ENCODE data around the gene NECTIN1.

DNA sequence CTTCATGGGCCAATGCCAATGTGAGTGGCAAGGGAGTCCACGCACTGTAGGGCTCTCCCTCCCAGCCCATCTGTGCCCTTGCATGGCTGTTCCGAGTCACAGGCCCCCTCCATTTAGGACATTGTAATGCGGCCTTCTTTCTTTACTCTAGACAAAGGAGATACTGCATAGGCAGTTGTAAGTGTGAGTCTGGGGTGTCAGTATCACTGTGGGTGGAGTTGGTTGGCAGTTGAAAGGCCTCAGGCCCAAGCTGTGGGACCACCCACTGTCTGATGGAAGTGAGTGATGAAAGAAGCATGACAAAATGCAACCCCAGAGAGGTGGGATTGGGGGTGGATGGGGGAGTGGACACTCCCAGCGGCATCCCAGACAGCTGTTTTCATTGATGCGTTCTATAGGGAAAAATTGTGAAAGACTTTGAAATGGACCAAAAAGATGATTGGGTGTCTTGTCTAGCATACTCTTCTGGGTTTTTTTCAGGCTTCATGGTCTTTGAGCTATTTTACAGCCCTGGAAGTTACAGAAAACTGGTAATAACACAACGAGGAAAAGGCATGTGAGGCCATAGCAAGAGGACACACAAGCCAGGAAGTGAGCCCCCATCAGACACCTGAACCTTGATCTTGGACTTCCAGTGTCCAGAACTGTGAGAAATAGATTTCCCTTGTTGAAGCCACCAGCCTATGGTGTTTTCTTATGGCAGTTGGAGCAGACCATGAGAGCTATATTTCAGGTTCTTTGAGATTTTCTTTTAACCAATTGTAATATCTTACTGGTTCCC is 114.6 kb downstream of the NECTIN1 start:
- no peak for TF ChIP-seq CTCF (IDR thresholded peaks at IDR 0.05)
- TF ChIP-seq POLR2A (IDR thresholded peaks at IDR 0.05): no peak
